ENCODE measurements around the gene FAM20A.
"Not testable (repeated sequence)": the region's sequence is repeated elsewhere in the genome, so short reads cannot be mapped to it uniquely, and the experiment has no call there.

Gene FAM20A

DNA sequence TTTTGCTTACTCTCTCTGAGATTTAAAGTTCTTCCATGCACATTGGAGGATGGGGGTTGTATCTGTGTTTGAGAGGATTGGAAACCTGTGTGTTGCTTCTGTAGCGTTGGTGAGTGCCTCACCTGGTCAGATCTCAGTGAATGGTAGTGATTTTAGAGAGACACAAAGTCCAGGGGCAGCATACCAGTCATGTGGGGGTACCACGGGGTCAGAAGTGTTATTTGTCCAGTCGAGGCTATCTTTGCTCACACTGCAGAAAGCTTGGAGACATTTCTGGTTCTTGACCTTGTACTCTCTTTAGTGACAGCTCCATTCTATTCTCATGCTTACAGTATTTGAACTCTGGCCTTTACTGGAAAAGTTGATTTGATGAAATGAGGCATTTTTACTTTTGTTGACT, 65.2 kb downstream of the FAM20A start:
- no peak overlapping the region for H3K27ac ChIP-seq (ENCODE audit: low read depth, low read length)
- no peak overlapping the region for H3K9ac ChIP-seq (ENCODE audit: low read depth, low read length)
- H3K27me3 ChIP-seq (ENCODE audit: control insufficient read depth, insufficient read depth, low read length): no peaks in the 10 kb centered on the region
- no peaks in the 10 kb centered on the region for H3K4me1 ChIP-seq (ENCODE audit: control insufficient read depth, insufficient read depth, low read length)
- H3K36me3 ChIP-seq (ENCODE audit: control insufficient read depth, insufficient read depth, low read length): peaks cover 95% of the 10 kb centered on the region
- no peak overlapping the region for H3K4me3 ChIP-seq (ENCODE audit: low read depth, low read length)
- H3K9me3 ChIP-seq (ENCODE audit: control insufficient read depth, insufficient read depth, low read length): no peaks in the 10 kb centered on the region

DNA sequence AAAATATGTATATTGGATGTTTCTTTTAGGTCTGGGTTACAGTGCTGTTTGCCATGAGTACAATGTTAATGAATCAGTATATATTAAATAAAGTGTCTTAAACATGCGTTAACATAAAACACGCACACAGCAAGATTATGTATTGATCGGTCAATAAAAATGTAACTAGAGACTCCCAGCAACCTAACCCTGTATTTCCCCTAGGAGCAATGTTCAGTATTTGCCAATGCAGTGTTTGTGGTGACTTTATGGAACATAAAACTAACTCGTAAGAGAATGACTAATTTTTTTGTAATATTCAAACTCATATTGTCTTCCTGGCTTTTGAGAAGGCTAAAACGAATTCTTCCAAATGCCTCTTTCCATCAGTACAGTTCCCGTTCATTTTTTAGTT, 66.5 kb downstream of the FAM20A start:
- Histone ChIP-seq H3K27ac (ENCODE audit: low read depth, low read length) (no peak overlapping the region), H3K9ac (ENCODE audit: low read depth, low read length) (no peak overlapping the region), H3K36me3 (ENCODE audit: control insufficient read depth, insufficient read depth, low read length) (peaks cover 96% of the 10 kb centered on the region), H3K4me1 (ENCODE audit: control insufficient read depth, insufficient read depth, low read length) (0 out of 2 replicates have a peak, but pooled peaks cover under 1% of the 10 kb centered on the region), H3K27me3 (ENCODE audit: control insufficient read depth, insufficient read depth, low read length) (no peaks in the 10 kb centered on the region), H3K9me3 (ENCODE audit: control insufficient read depth, insufficient read depth, low read length) (no peaks in the 10 kb centered on the region), H3K4me3 (ENCODE audit: low read depth, low read length) (no peak overlapping the region)

- no peak overlapping the region for H3K27ac ChIP-seq (ENCODE audit: low read depth, low read length)
- no peak overlapping the region for H3K9ac ChIP-seq (ENCODE audit: low read depth, low read length)
- H3K36me3 ChIP-seq (ENCODE audit: control insufficient read depth, insufficient read depth, low read length): peaks cover 96% of the 10 kb centered on the region
- no peaks in the 10 kb centered on the region for H3K27me3 ChIP-seq (ENCODE audit: control insufficient read depth, insufficient read depth, low read length)
- no peaks in the 10 kb centered on the region for H3K9me3 ChIP-seq (ENCODE audit: control insufficient read depth, insufficient read depth, low read length)
- peaks cover 6% of the 10 kb centered on the region for H3K4me1 ChIP-seq (ENCODE audit: control insufficient read depth, insufficient read depth, low read length)
- H3K4me3 ChIP-seq (ENCODE audit: low read depth, low read length): no peak overlapping the region
Measured at GRCh38 chr17:68533887-68534694, 67.1 kb downstream of the FAM20A start.

GRCh38 chr17:68532826-68533225, 68.3 kb downstream of the FAM20A start:
- H3K27me3 ChIP-seq (ENCODE audit: control insufficient read depth, insufficient read depth, low read length): no peaks in the 10 kb centered on the region
- H3K4me3 ChIP-seq (ENCODE audit: low read depth, low read length): no peak overlapping the region
- peaks cover 19% of the 10 kb centered on the region for H3K4me1 ChIP-seq (ENCODE audit: control insufficient read depth, insufficient read depth, low read length)
- no peaks in the 10 kb centered on the region for H3K9me3 ChIP-seq (ENCODE audit: control insufficient read depth, insufficient read depth, low read length)
- H3K27ac ChIP-seq (ENCODE audit: low read depth, low read length): no peak overlapping the region
- H3K9ac ChIP-seq (ENCODE audit: low read depth, low read length): no peak overlapping the region
- H3K36me3 ChIP-seq (ENCODE audit: control insufficient read depth, insufficient read depth, low read length): peaks cover 96% of the 10 kb centered on the region

- Histone ChIP-seq H3K27me3 (ENCODE audit: control insufficient read depth, insufficient read depth, low read length) (no peaks in the 10 kb centered on the region), H3K9me3 (ENCODE audit: control insufficient read depth, insufficient read depth, low read length) (no peaks in the 10 kb centered on the region), H3K4me3 (ENCODE audit: low read depth, low read length) (no peak overlapping the region), H3K27ac (ENCODE audit: low read depth, low read length) (no peak overlapping the region), H3K4me1 (ENCODE audit: control insufficient read depth, insufficient read depth, low read length) (peaks cover 30% of the 10 kb centered on the region), H3K9ac (ENCODE audit: low read depth, low read length) (no peak overlapping the region), H3K36me3 (ENCODE audit: control insufficient read depth, insufficient read depth, low read length) (peaks cover 96% of the 10 kb centered on the region)
Measured at GRCh38 chr17:68531252-68531651, 69.9 kb downstream of the FAM20A start.

GRCh38 chr17:68527314-68527713, 73.9 kb downstream of the FAM20A start:
- no peak overlapping the region for H3K9ac ChIP-seq (ENCODE audit: low read depth, low read length)
- H3K4me1 ChIP-seq (ENCODE audit: control insufficient read depth, insufficient read depth, low read length): peaks cover 30% of the 10 kb centered on the region
- H3K27me3 ChIP-seq (ENCODE audit: control insufficient read depth, insufficient read depth, low read length): no peaks in the 10 kb centered on the region
- H3K9me3 ChIP-seq (ENCODE audit: control insufficient read depth, insufficient read depth, low read length): no peaks in the 10 kb centered on the region
- no peak overlapping the region for H3K27ac ChIP-seq (ENCODE audit: low read depth, low read length)
- no peak overlapping the region for H3K4me3 ChIP-seq (ENCODE audit: low read depth, low read length)
- H3K36me3 ChIP-seq (ENCODE audit: control insufficient read depth, insufficient read depth, low read length): peaks cover 100% of the 10 kb centered on the region

DNA sequence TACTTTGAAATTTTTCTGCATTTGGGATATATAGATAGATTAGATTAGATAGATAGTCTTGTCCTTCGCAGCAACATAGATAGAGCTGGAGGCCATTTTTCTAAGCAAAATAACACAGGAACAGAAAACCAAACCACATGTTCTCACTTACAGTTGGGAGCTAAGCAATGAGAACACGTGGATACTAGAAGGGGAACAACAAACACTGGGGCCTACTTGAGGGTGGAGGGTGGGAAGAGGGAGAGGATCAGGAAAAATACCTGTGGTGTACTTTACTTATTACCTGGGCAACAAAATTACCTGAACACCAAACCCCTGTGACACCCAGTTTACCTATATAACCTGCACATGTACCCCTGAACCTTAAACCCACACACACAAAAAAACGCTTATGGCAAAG, 74.6 kb downstream of the FAM20A start:
- no peak overlapping the region for H3K9ac ChIP-seq (ENCODE audit: low read depth, low read length)
- no peaks in the 10 kb centered on the region for H3K27me3 ChIP-seq (ENCODE audit: control insufficient read depth, insufficient read depth, low read length)
- peaks cover 100% of the 10 kb centered on the region for H3K36me3 ChIP-seq (ENCODE audit: control insufficient read depth, insufficient read depth, low read length)
- peaks cover 30% of the 10 kb centered on the region for H3K4me1 ChIP-seq (ENCODE audit: control insufficient read depth, insufficient read depth, low read length)
- no peak overlapping the region for H3K4me3 ChIP-seq (ENCODE audit: low read depth, low read length)
- no peak overlapping the region for H3K27ac ChIP-seq (ENCODE audit: low read depth, low read length)
- H3K9me3 ChIP-seq (ENCODE audit: control insufficient read depth, insufficient read depth, low read length): no peaks in the 10 kb centered on the region

GRCh38 chr17:68522266-68522665, 78.9 kb downstream of the FAM20A start:
- H3K4me1 ChIP-seq (ENCODE audit: control insufficient read depth, insufficient read depth, low read length): peaks cover 6% of the 10 kb centered on the region; the same call in 1 of the 2 replicates
- peaks cover 11% of the 10 kb centered on the region for H3K9me3 ChIP-seq (ENCODE audit: control insufficient read depth, insufficient read depth, low read length)
- no peaks in the 10 kb centered on the region for H3K27me3 ChIP-seq (ENCODE audit: control insufficient read depth, insufficient read depth, low read length)
- H3K4me3 ChIP-seq (ENCODE audit: low read depth, low read length): no peak overlapping the region
- H3K36me3 ChIP-seq (ENCODE audit: control insufficient read depth, insufficient read depth, low read length): peaks cover 86% of the 10 kb centered on the region
- H3K9ac ChIP-seq (ENCODE audit: low read depth, low read length): no peak overlapping the region
- no peak overlapping the region for H3K27ac ChIP-seq (ENCODE audit: low read depth, low read length)

- Histone ChIP-seq H3K27ac (ENCODE audit: low read depth, low read length) (no peak overlapping the region), H3K9me3 (ENCODE audit: control insufficient read depth, insufficient read depth, low read length) (peaks cover 19% of the 10 kb centered on the region), H3K4me1 (ENCODE audit: control insufficient read depth, insufficient read depth, low read length) (peaks cover 2% of the 10 kb centered on the region; the same call in 1 of the 2 replicates), H3K36me3 (ENCODE audit: control insufficient read depth, insufficient read depth, low read length) (peaks cover 86% of the 10 kb centered on the region), H3K27me3 (ENCODE audit: control insufficient read depth, insufficient read depth, low read length) (no peaks in the 10 kb centered on the region), H3K4me3 (ENCODE audit: low read depth, low read length) (no peak overlapping the region), H3K9ac (ENCODE audit: low read depth, low read length) (no peak overlapping the region)
Measured at GRCh38 chr17:68519911-68520310, 81.3 kb downstream of the FAM20A start.

- not testable (repeated sequence) for H3K27me3 ChIP-seq (ENCODE audit: control insufficient read depth, insufficient read depth, low read length); H3K9ac ChIP-seq (ENCODE audit: low read depth, low read length); H3K27ac ChIP-seq (ENCODE audit: low read depth, low read length); H3K4me3 ChIP-seq (ENCODE audit: low read depth, low read length)
- Histone ChIP-seq H3K36me3 (ENCODE audit: control insufficient read depth, insufficient read depth, low read length) (peaks cover 78% of the 10 kb centered on the region), H3K9me3 (ENCODE audit: control insufficient read depth, insufficient read depth, low read length) (peaks cover 19% of the 10 kb centered on the region), H3K4me1 (ENCODE audit: control insufficient read depth, insufficient read depth, low read length) (peaks cover 11% of the 10 kb centered on the region; the same call in 1 of the 2 replicates)
Measured at GRCh38 chr17:68519051-68519450, 82.1 kb downstream of the FAM20A start.

DNA sequence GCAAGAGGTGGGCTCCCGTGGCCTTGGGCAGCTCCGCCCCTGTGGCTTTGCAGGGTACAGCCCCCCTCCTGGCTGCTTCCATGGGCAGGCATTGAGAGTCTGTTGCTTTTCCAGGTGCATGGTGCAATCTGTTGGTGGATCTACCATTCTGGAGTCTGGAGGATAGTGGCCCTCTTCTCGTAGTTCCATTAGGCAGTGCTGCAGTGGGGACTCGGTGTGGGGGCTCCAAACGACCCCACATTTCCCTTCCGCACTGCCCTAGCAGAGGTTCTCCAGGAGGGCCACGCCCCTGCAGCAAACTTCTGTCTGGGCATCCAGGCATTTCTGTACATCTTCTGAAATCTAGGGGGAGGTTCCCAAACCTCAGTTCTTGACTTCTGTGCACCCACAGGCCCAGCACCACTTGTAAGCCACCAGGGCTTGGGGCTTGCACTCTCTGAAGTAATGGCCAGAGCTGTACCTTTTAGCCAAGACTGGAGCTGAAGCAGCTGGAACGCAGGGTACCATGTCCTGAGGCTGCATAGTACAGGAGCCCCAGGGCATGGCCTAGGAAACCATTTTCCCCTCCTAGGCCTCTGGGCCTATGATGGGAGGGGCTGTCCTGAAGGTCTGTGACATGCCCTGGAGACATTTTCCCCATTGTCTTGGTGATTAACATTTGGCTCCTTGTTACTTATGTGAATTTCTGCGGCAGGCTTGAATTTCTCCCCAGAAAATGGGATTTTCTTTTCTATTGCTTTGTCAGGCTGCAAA, 82.9 kb downstream of the FAM20A start:
- Histone ChIP-seq H3K9me3 (ENCODE audit: control insufficient read depth, insufficient read depth, low read length) (peaks cover 19% of the 10 kb centered on the region), H3K4me3 (ENCODE audit: low read depth, low read length) (no peak overlapping the region), H3K27me3 (ENCODE audit: control insufficient read depth, insufficient read depth, low read length) (no peaks in the 10 kb centered on the region), H3K27ac (ENCODE audit: low read depth, low read length) (no peak overlapping the region), H3K36me3 (ENCODE audit: control insufficient read depth, insufficient read depth, low read length) (peaks cover 70% of the 10 kb centered on the region), H3K9ac (ENCODE audit: low read depth, low read length) (no peak overlapping the region), H3K4me1 (ENCODE audit: control insufficient read depth, insufficient read depth, low read length) (peaks cover 16% of the 10 kb centered on the region; the same call in 1 of the 2 replicates)
